ENCODE measurements around the gene MAPK14. TPM values are rescaled to one million over a fixed set of nuclear protein-coding genes. Genes with fewer than 3 reads are reported as not detected.

The MAPK14 gene
- total RNA-seq, 1 donor from 2014 or later = 24.5 TPM

GRCh38 chr6:36120018-36120417 is 92.4 kb downstream of the MAPK14 start:
- TF ChIP-seq, protein P1, sequence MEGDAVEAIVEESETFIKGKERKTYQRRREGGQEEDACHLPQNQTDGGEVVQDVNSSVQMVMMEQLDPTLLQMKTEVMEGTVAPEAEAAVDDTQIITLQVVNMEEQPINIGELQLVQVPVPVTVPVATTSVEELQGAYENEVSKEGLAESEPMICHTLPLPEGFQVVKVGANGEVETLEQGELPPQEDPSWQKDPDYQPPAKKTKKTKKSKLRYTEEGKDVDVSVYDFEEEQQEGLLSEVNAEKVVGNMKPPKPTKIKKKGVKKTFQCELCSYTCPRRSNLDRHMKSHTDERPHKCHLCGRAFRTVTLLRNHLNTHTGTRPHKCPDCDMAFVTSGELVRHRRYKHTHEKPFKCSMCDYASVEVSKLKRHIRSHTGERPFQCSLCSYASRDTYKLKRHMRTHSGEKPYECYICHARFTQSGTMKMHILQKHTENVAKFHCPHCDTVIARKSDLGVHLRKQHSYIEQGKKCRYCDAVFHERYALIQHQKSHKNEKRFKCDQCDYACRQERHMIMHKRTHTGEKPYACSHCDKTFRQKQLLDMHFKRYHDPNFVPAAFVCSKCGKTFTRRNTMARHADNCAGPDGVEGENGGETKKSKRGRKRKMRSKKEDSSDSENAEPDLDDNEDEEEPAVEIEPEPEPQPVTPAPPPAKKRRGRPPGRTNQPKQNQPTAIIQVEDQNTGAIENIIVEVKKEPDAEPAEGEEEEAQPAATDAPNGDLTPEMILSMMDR (IDR thresholded peaks at IDR 0.05; ENCODE audit: borderline replicate concordance) = no peak
- Histone ChIP-seq H3K27me3 (ENCODE audit: low read depth) (no peaks in the 10 kb centered on the region), H3K27ac (replicated peaks) (no peak overlapping the region), H3K9me3 (replicated peaks) (no peaks in the 10 kb centered on the region), H3K4me3 (no peak overlapping the region), H3K4me1 (peaks cover 22% of the 10 kb centered on the region), H3K36me3 (no peaks in the 10 kb centered on the region)
- DNase-seq = no peak
- intact Hi-C loops (cut with micrococcal nuclease) = no loop called here

GRCh38 chr6:36120539-36120938 is 92.9 kb downstream of the MAPK14 start:
- TF ChIP-seq, protein P1 (IDR thresholded peaks at IDR 0.05; ENCODE audit: borderline replicate concordance) = no peak
- Histone ChIP-seq H3K27ac (replicated peaks) (no peak overlapping the region), H3K9me3 (replicated peaks) (no peaks in the 10 kb centered on the region), H3K36me3 (no peaks in the 10 kb centered on the region), H3K4me3 (peak overlapping the region; percentile 11), H3K4me1 (peaks cover 19% of the 10 kb centered on the region), H3K27me3 (ENCODE audit: low read depth) (peaks cover 3% of the 10 kb centered on the region)
- DNase-seq = no peak
- intact Hi-C loops (cut with micrococcal nuclease) = no loop called here

DNA sequence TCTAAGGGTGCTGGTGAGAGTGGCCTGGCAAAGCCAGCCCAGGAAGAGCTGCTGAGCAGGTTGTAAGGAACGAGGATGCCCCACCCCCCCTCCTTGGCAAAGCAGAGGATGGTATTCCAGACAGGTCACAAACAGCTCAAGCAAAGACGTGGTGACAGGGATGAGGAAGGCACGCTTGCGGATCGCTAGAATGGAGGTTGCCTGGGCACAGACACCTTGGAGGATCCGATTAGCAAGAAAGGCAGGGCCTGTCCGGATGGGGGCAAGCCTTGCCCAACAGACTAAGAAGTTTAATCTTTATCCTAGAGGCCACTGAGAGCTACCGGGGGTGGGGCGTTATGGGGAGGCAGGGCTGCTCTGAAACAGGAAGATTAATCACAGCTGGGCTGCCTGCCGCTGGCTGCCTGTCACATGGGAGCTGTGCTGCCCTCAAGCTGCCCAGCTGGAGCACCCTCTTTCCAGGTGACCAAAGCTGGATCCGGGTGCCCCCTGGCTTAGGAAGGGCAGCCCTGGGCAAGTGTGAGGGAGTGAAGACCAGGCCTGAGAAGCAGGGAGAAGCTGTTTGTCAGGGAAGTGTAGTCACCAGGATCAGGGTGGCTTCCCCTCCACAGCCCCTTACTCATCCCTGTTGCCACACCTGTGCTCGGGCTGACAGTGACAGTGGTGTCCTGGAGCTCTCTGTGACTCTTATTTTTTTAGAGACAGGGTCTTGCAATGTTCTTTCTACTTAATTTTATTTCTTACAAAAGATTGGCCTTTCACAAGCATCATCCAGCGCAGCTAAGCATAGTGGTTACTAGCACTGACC is 93.6 kb downstream of the MAPK14 start:
- DNase-seq = peak; percentile 45
- H3K9me3 ChIP-seq (replicated peaks) = no peaks in the 10 kb centered on the region
- peaks cover 9% of the 10 kb centered on the region for H3K27me3 ChIP-seq (ENCODE audit: low read depth)
- TF ChIP-seq, protein P1 (IDR thresholded peaks at IDR 0.05; ENCODE audit: borderline replicate concordance) = no peak
- no peaks in the 10 kb centered on the region for H3K36me3 ChIP-seq
- peak overlapping the region; percentile 11 for H3K4me3 ChIP-seq
- H3K4me1 ChIP-seq = peaks cover 19% of the 10 kb centered on the region
- intact Hi-C loops (cut with micrococcal nuclease) = no loop called here
- no peak overlapping the region for H3K27ac ChIP-seq (replicated peaks)

DNA sequence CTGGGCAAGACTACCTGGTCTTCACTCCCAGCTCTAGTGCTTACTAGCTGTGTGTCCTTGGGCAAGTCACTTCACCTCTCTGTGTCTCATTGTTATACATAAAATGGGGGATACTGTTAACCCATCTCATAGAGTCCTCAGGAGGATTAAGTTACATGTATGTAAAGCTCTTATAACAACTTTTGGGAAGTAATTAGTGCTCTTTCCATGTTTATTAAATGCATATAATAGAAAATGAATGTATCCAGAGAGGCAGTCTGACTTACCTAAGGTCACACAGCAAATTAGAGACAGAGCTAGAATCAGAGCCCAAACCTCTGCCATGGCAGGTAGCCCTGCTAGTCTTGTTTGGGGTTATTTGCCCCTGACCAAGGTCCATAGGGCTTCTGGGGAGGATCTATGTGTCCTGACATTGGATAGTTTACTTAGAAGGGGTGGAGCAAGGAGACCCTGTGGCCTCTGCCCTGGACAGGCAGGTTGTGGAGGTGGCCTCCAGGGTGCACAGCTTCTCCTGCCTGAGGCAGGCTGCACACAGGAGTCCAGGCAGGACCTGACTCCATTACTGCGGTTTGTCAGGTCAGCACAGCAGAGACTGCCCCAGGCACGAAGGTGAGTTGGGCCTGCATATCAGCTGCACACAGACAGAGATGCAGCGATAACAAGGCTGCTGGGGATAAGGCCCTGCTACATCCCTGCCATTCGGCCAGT is 94.3 kb downstream of the MAPK14 start:
- no peak overlapping the region for H3K4me3 ChIP-seq
- TF ChIP-seq, protein P1 (IDR thresholded peaks at IDR 0.05; ENCODE audit: borderline replicate concordance) = no peak
- H3K9me3 ChIP-seq (replicated peaks) = no peaks in the 10 kb centered on the region
- H3K27me3 ChIP-seq (ENCODE audit: low read depth) = peaks cover 17% of the 10 kb centered on the region
- no peak for DNase-seq
- no peak overlapping the region for H3K27ac ChIP-seq (replicated peaks)
- intact Hi-C loops (cut with micrococcal nuclease) = no loop called here
- no peaks in the 10 kb centered on the region for H3K36me3 ChIP-seq
- H3K4me1 ChIP-seq = peaks cover 19% of the 10 kb centered on the region

- H3K9me3 ChIP-seq (replicated peaks) = no peaks in the 10 kb centered on the region
- H3K4me3 ChIP-seq = no peak overlapping the region
- H3K4me1 ChIP-seq = peaks cover 19% of the 10 kb centered on the region
- DNase-seq = no peak
- intact Hi-C loops (cut with micrococcal nuclease) = no loop called here
- no peaks in the 10 kb centered on the region for H3K36me3 ChIP-seq
- H3K27ac ChIP-seq (replicated peaks) = no peak overlapping the region
- peaks cover 24% of the 10 kb centered on the region for H3K27me3 ChIP-seq (ENCODE audit: low read depth)
- TF ChIP-seq, protein P1 (IDR thresholded peaks at IDR 0.05; ENCODE audit: borderline replicate concordance) = no peak
Measured at GRCh38 chr6:36122495-36123269, 95.1 kb downstream of the MAPK14 start.
